ENCODE data around the gene JPH2.

Gene JPH2

GRCh38 chr20:44115181-44115580 is 71.8 kb downstream of the JPH2 start:
- H3K9ac ChIP-seq (ENCODE audit: low read depth, low read length): no peak overlapping the region

GRCh38 chr20:44113618-44114376 is 73.2 kb downstream of the JPH2 start:
- H3K9me3 ChIP-seq (ENCODE audit: insufficient read depth, low read length, severe bottlenecking): no peaks in the 10 kb centered on the region
- H3K4me1 ChIP-seq (ENCODE audit: insufficient read depth, low read length): no peaks in the 10 kb centered on the region
- TF ChIP-seq CTCF (IDR thresholded peaks at IDR 0.05; ENCODE audit: borderline replicate concordance, extremely low read depth, low read length, poor library complexity, severe bottlenecking): no peak

More at GRCh38 chr20:44115181-44115580, 71.8 kb downstream of the JPH2 start:
- Histone ChIP-seq H3K27ac (ENCODE audit: low read length) (no peak overlapping the region), H3K79me2 (ENCODE audit: insufficient read depth, low read length) (no peaks in the 10 kb centered on the region), H3K4me1 (ENCODE audit: insufficient read depth, low read length) (no peaks in the 10 kb centered on the region), H3K36me3 (ENCODE audit: insufficient read depth, low read length) (no peaks in the 10 kb centered on the region), H3K4me2 (ENCODE audit: insufficient read depth, low read length) (no peak overlapping the region), H3K4me3 (ENCODE audit: low read depth in 1 of 2, low read length in 2 of 2) (no peak overlapping the region), H3K27me3 (ENCODE audit: insufficient read depth, low read length, poor library complexity) (no peaks in the 10 kb centered on the region), H3K9me3 (ENCODE audit: insufficient read depth, low read length, severe bottlenecking) (no peaks in the 10 kb centered on the region), H4K20me1 (ENCODE audit: insufficient read depth, low read length) (0 out of 2 replicates have a peak, but pooled peaks cover 3% of the 10 kb centered on the region), H2AFZ (ENCODE audit: low read depth, low read length) (no peak overlapping the region)
- no peak for DNase-seq
- no peak for TF ChIP-seq CTCF (IDR thresholded peaks at IDR 0.05; ENCODE audit: borderline replicate concordance, extremely low read depth, low read length, poor library complexity, severe bottlenecking)
- TF ChIP-seq EZH2 (IDR thresholded peaks at IDR 0.05; ENCODE audit: borderline replicate concordance, low read depth, low read length, severe bottlenecking): no peak
- ATAC-seq (ENCODE audit: insufficient read depth, low read depth): no peak

GRCh38 chr20:44112889-44113617 is 73.9 kb downstream of the JPH2 start:
- Histone ChIP-seq H3K36me3 (ENCODE audit: insufficient read depth, low read length) (no peaks in the 10 kb centered on the region), H2AFZ (ENCODE audit: low read depth, low read length) (no peak overlapping the region), H3K9me3 (ENCODE audit: insufficient read depth, low read length, severe bottlenecking) (peaks cover 2% of the 10 kb centered on the region), H3K9ac (ENCODE audit: low read depth, low read length) (no peak overlapping the region), H3K4me3 (ENCODE audit: low read depth in 1 of 2, low read length in 2 of 2) (no peak overlapping the region), H3K79me2 (ENCODE audit: insufficient read depth, low read length) (no peaks in the 10 kb centered on the region), H3K27ac (ENCODE audit: low read length) (no peak overlapping the region), H3K4me2 (ENCODE audit: insufficient read depth, low read length) (no peak overlapping the region), H4K20me1 (ENCODE audit: insufficient read depth, low read length) (0 out of 2 replicates have a peak, but pooled peaks cover 3% of the 10 kb centered on the region), H3K27me3 (ENCODE audit: insufficient read depth, low read length, poor library complexity) (no peaks in the 10 kb centered on the region), H3K4me1 (ENCODE audit: insufficient read depth, low read length) (no peaks in the 10 kb centered on the region)
- no peak for TF ChIP-seq CTCF (IDR thresholded peaks at IDR 0.05; ENCODE audit: borderline replicate concordance, extremely low read depth, low read length, poor library complexity, severe bottlenecking)
- no peak for TF ChIP-seq EZH2 (IDR thresholded peaks at IDR 0.05; ENCODE audit: borderline replicate concordance, low read depth, low read length, severe bottlenecking)
- DNase-seq (no peak), ATAC-seq (ENCODE audit: insufficient read depth, low read depth) (no peak)

More at GRCh38 chr20:44113618-44114376, 73.2 kb downstream of the JPH2 start:
- Histone ChIP-seq H3K4me3 (ENCODE audit: low read depth in 1 of 2, low read length in 2 of 2) (no peak overlapping the region), H3K36me3 (ENCODE audit: insufficient read depth, low read length) (no peaks in the 10 kb centered on the region), H3K79me2 (ENCODE audit: insufficient read depth, low read length) (no peaks in the 10 kb centered on the region), H2AFZ (ENCODE audit: low read depth, low read length) (no peak overlapping the region), H3K9ac (ENCODE audit: low read depth, low read length) (no peak overlapping the region), H3K27me3 (ENCODE audit: insufficient read depth, low read length, poor library complexity) (no peaks in the 10 kb centered on the region), H4K20me1 (ENCODE audit: insufficient read depth, low read length) (0 out of 2 replicates have a peak, but pooled peaks cover 3% of the 10 kb centered on the region), H3K4me2 (ENCODE audit: insufficient read depth, low read length) (no peak overlapping the region), H3K27ac (ENCODE audit: low read length) (no peak overlapping the region)
- ATAC-seq (ENCODE audit: insufficient read depth, low read depth) (no peak), DNase-seq (no peak)
